ENCODE results near the gene ATF1. TPM values are rescaled to one million over a fixed set of nuclear protein-coding genes. Genes with fewer than 3 reads are reported as not detected.
"Not testable (repeated sequence)": the region's sequence is repeated elsewhere in the genome, so short reads cannot be mapped to it uniquely, and the experiment has no call there.

Gene ATF1
- total RNA-seq, 1 donor from 2014 or later, result 30.3 TPM

GRCh38 chr12:50862316-50862715 lies 98.4 kb downstream of the ATF1 start:
- no peak for DNase-seq

- no peak for DNase-seq
Observed at GRCh38 chr12:50865266-50865665, 101.4 kb downstream of the ATF1 start.

GRCh38 chr12:50868881-50869280 lies 105.0 kb downstream of the ATF1 start:
- DNase-seq, result not testable (repeated sequence)

Small RNA genes lying within 50 kb of the gene (small RNA-seq; reads per million reads assigned to genes)
- not detected for gene AC013244.2
- gene RF00019, result not detected
- gene RN7SL519P, result not detected

Other genes starting within 250 kb of the ATF1 start
- not detected for gene TMPRSS12, start 78.8 kb downstream of the ATF1 start, total RNA-seq
- not detected for gene HIGD1C, start 188.4 kb downstream of the ATF1 start, total RNA-seq